DND-41 (cell line): ENCODE results near the gene COX6A2.

ENCODE experiments used
- ATAC-seq: fragments of 200-7000 bp; cut with Tn5 transposase; 3 replicates; pipeline ENCODE4 v1.9.1; 2021; ENCODE audit warnings: low read depth; ENCODE audit not compliant: insufficient read depth
- DNase-seq: peaks from one replicate; pipeline ENCODE4 v3.0.0-alpha.2; 2020
- H2AFZ ChIP-seq: 2 replicates; pipeline ENCODE4 v1.6.0; 2012; ENCODE audit warnings: low read depth, low read length
- H3K27ac ChIP-seq: 2 replicates; pipeline ENCODE4 v1.5.1; 2012; ENCODE audit warnings: low read length, inconsistent platforms
- H3K27me3 ChIP-seq: fragments of 200-600 bp; sonication (generic); 2 replicates; pipeline ENCODE4 v1.6.0; 2012; ENCODE audit warnings: low read length, mild to moderate bottlenecking, inconsistent platforms; ENCODE audit not compliant: insufficient read depth, poor library complexity
- H3K36me3 ChIP-seq: 2 replicates; pipeline ENCODE4 v1.5.1; 2012; ENCODE audit warnings: low read length, inconsistent platforms; ENCODE audit not compliant: insufficient read depth
- H3K4me1 ChIP-seq: 2 replicates; pipeline ENCODE4 v1.5.1; 2012; ENCODE audit warnings: mild to moderate bottlenecking, low read length; ENCODE audit not compliant: insufficient read depth
- H3K4me2 ChIP-seq: 2 replicates; pipeline ENCODE4 v1.6.0; 2012; ENCODE audit warnings: mild to moderate bottlenecking, moderate library complexity, low read length, inconsistent platforms; ENCODE audit not compliant: insufficient read depth
- H3K4me3 ChIP-seq, 2 experiments: fragments of 200-600 bp in 1 of 2; shearing (Covaris generic) in 1 of 2; 2 replicates each; pipeline ENCODE4 v1.5.1; 2012 to 2016; ENCODE audit warnings: inconsistent platforms in 2 of 2, low read length in 2 of 2, mild to moderate bottlenecking in 2 of 2, low read depth in 1 of 2, moderate library complexity in 1 of 2
- H3K79me2 ChIP-seq: 2 replicates; pipeline ENCODE4 v1.6.0; 2012; ENCODE audit warnings: low read length, inconsistent platforms; ENCODE audit not compliant: insufficient read depth
- H3K9ac ChIP-seq: 2 replicates; pipeline ENCODE4 v1.6.0; 2012; ENCODE audit warnings: low read depth, mild to moderate bottlenecking, inconsistent platforms, low read length, moderate library complexity
- H3K9me3 ChIP-seq: 2 replicates; pipeline ENCODE4 v1.5.1; 2012; ENCODE audit warnings: low read length, moderate library complexity, mild to moderate bottlenecking, inconsistent platforms; ENCODE audit not compliant: insufficient read depth, severe bottlenecking
- H4K20me1 ChIP-seq: 2 replicates; pipeline ENCODE4 v1.6.0; 2012; ENCODE audit warnings: low read length; ENCODE audit not compliant: insufficient read depth
- EZH2 ChIP-seq: IDR thresholded peaks from 3 replicates; pipeline ENCODE4 v1.6.1; 2012; ENCODE audit warnings: borderline replicate concordance, low read depth, mild to moderate bottlenecking, moderate library complexity, low read length, inconsistent platforms; ENCODE audit not compliant: severe bottlenecking
- TF ChIP-seq, protein P1 (sequence below): IDR thresholded peaks from 2 replicates; pipeline ENCODE4 v1.5.1; 2012; ENCODE audit warnings: borderline replicate concordance, low read length, moderate library complexity, mild to moderate bottlenecking; ENCODE audit not compliant: poor library complexity, severe bottlenecking; ENCODE audit errors: extremely low read depth

Gene COX6A2

DNA sequence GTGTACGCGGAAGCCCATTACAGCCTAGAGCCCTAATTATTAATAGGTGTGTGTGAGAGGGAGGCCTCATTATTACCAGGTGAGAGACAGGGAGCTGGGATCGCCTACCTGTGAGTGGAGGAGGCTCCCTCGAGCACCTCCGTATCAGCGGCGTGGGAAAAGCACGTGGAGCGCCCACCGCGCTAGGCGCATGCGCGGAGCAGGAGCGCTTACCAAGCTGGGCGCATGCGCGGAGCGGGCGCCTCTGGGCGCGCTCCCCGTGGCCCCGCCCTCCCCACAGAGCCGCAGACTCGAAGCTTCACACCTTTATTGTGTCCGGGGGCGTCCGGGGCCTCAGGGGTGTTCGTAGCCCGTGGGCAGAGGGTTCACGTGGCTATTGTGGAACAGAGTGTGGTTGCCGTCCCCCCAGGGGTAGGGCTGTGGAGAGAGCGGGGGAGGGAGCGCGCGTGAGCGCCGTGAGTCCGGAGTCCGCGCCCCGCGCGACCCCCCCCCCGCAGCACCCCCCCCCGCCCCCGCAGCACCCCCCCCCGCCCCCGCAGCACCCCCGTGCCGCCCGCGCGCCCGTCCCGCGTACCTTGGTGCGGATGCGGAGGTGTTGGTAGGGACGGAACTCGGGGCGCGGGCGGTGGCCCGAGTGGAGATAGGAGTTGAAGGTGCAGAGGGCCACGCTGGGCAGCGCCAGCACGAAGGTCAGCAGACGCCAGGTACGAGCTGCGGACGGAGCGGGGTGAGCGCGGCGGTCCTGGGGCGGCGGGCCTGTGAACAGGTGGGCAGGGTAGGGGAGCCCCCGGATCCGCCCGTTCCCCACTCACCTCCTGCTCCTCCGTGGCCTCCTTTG, 500 bp downstream of the COX6A2 start:
- Histone ChIP-seq H3K9me3 (no peaks in the 10 kb centered on the region), H3K4me3 (no peak overlapping the region), H3K27me3 (peaks cover 3% of the 10 kb centered on the region), H3K4me1 (no peaks in the 10 kb centered on the region), H3K4me2 (no peak overlapping the region), H4K20me1 (no peaks in the 10 kb centered on the region), H3K9ac (no peak overlapping the region), H3K27ac (no peak overlapping the region), H2AFZ (no peak overlapping the region), H3K79me2 (no peaks in the 10 kb centered on the region), H3K36me3 (no peaks in the 10 kb centered on the region)
- TF ChIP-seq, protein P1, sequence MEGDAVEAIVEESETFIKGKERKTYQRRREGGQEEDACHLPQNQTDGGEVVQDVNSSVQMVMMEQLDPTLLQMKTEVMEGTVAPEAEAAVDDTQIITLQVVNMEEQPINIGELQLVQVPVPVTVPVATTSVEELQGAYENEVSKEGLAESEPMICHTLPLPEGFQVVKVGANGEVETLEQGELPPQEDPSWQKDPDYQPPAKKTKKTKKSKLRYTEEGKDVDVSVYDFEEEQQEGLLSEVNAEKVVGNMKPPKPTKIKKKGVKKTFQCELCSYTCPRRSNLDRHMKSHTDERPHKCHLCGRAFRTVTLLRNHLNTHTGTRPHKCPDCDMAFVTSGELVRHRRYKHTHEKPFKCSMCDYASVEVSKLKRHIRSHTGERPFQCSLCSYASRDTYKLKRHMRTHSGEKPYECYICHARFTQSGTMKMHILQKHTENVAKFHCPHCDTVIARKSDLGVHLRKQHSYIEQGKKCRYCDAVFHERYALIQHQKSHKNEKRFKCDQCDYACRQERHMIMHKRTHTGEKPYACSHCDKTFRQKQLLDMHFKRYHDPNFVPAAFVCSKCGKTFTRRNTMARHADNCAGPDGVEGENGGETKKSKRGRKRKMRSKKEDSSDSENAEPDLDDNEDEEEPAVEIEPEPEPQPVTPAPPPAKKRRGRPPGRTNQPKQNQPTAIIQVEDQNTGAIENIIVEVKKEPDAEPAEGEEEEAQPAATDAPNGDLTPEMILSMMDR = no peak
- no peak for TF ChIP-seq EZH2
- no peak for ATAC-seq
- DNase-seq = no peak

- Histone ChIP-seq H3K9me3 (no peaks in the 10 kb centered on the region), H3K27me3 (no peaks in the 10 kb centered on the region), H2AFZ (no peak overlapping the region), H3K4me2 (no peak overlapping the region), H4K20me1 (no peaks in the 10 kb centered on the region), H3K79me2 (no peaks in the 10 kb centered on the region), H3K36me3 (no peaks in the 10 kb centered on the region), H3K9ac (no peak overlapping the region), H3K4me1 (no peaks in the 10 kb centered on the region), H3K27ac (no peak overlapping the region), H3K4me3 (no peak overlapping the region)
- DNase-seq = no peak
- no peak for TF ChIP-seq EZH2
- TF ChIP-seq, protein P1 = no peak
- ATAC-seq = no peak
These were observed 4.4 kb downstream of the COX6A2 start for GRCh38 chr16:31423801-31424200.

- ATAC-seq (no peak), DNase-seq (no peak)
- H2AFZ ChIP-seq = no peak overlapping the region
- no peaks in the 10 kb centered on the region for H3K9me3 ChIP-seq
- TF ChIP-seq, protein P1 = no peak
- no peak overlapping the region for H3K4me3 ChIP-seq
- H3K9ac ChIP-seq = no peak overlapping the region
- no peaks in the 10 kb centered on the region for H3K27me3 ChIP-seq
- H3K4me1 ChIP-seq = no peaks in the 10 kb centered on the region
- H3K79me2 ChIP-seq = no peaks in the 10 kb centered on the region
- no peak overlapping the region for H3K4me2 ChIP-seq
- no peaks in the 10 kb centered on the region for H4K20me1 ChIP-seq
- H3K36me3 ChIP-seq = no peaks in the 10 kb centered on the region
- H3K27ac ChIP-seq = no peak overlapping the region
These were observed 4.9 kb downstream of the COX6A2 start for GRCh38 chr16:31423241-31423640.

GRCh38 chr16:31421587-31421986, 6.6 kb downstream of the COX6A2 start:
- no peaks in the 10 kb centered on the region for H4K20me1 ChIP-seq
- no peak for TF ChIP-seq EZH2
- TF ChIP-seq, protein P1 = no peak
- DNase-seq = no peak
- H3K9me3 ChIP-seq = no peaks in the 10 kb centered on the region
- no peaks in the 10 kb centered on the region for H3K79me2 ChIP-seq
- no peak overlapping the region for H3K9ac ChIP-seq
- H3K36me3 ChIP-seq = no peaks in the 10 kb centered on the region
- no peak overlapping the region for H3K27ac ChIP-seq
- no peak overlapping the region for H2AFZ ChIP-seq
- no peaks in the 10 kb centered on the region for H3K27me3 ChIP-seq
- ATAC-seq = no peak
- H3K4me1 ChIP-seq = no peaks in the 10 kb centered on the region
- no peak overlapping the region for H3K4me2 ChIP-seq
- no peak overlapping the region for H3K4me3 ChIP-seq
